Pulmonary artery endothelial cell (primary cell): ENCODE data around the gene CCL5. TPM values are rescaled to one million over a fixed set of nuclear protein-coding genes. Genes with fewer than 3 reads are reported as not detected.

Experiments used
- total RNA-seq: library from RNA; depleted of rRNA; stranded (reverse); fragments of >200 nt; gene quantifications from 2 replicates; pipeline ENCODE4 v1.2.3, GENCODE V29; 2014

Gene CCL5
- total RNA-seq, 1 donor from 2014 or later = 0.13 TPM

Other genes with a start within 250 kb of the CCL5 start
- gene RASL10B, start 148.7 kb downstream of the CCL5 start, total RNA-seq = 0.20 and 0.49 TPM in 2 replicates
- gene GAS2L2, start 127.1 kb downstream of the CCL5 start, total RNA-seq = not detected in 2 replicates
- gene C17orf50, start 119.5 kb downstream of the CCL5 start, total RNA-seq = not detected in 2 replicates
- 4.3 and 7.2 TPM in 2 replicates for gene MMP28, start 84.7 kb downstream of the CCL5 start, total RNA-seq
- gene TAF15, start 70.9 kb downstream of the CCL5 start, total RNA-seq = 97.9 and 135 TPM in 2 replicates
- not detected in 2 replicates for gene HEATR9, start 11.5 kb downstream of the CCL5 start, total RNA-seq
- gene RDM1, start 50.4 kb upstream of the CCL5 start, total RNA-seq = 0.26 and 0.35 TPM in 2 replicates
- not detected in 2 replicates for gene LYZL6, start 63.4 kb upstream of the CCL5 start, total RNA-seq
- 0.46 and 0.85 TPM in 2 replicates for gene CCL16, start 101.1 kb upstream of the CCL5 start, total RNA-seq
- gene CCL14, start 106.4 kb upstream of the CCL5 start, total RNA-seq = 18.8 and 21.8 TPM in 2 replicates
- gene CCL15, start 121.2 kb upstream of the CCL5 start, total RNA-seq = not detected in 2 replicates
- gene CCL23, start 137.6 kb upstream of the CCL5 start, total RNA-seq = 1.5 and 8.0 TPM in 2 replicates
- not detected in 2 replicates for gene CCL18, start 183.9 kb upstream of the CCL5 start, total RNA-seq
- not detected in 2 replicates for gene CCL3, start 209.8 kb upstream of the CCL5 start, total RNA-seq
- gene CCL4, start 223.5 kb upstream of the CCL5 start, total RNA-seq = not detected in 2 replicates